K562 (cell line): ENCODE data around the gene PAEP. TPM values are rescaled to one million over a fixed set of nuclear protein-coding genes. Genes with fewer than 3 reads are reported as not detected.
A peak's percentile ranks its signal among the peaks of the same experiment; 100 is the strongest.

Source experiments
- ATAC-seq: fragments of 200-7000 bp; cut with Tn5 transposase; 3 replicates; pipeline ENCODE4 v1.9.1; 2020; ENCODE audit warnings: moderate library complexity
- BruUV-seq: library from RNA; stranded (reverse); fragments of 400-500 nt; replicated peaks from 2 replicates; lab custom pipeline; 2021; lab: Mats Ljungman, UMichigan
- CTCF ChIA-PET: fragments of 300-600 bp; formaldehyde crosslinking; extraction: SDS; loops from one replicate; lab custom pipeline; 2021; ENCODE audit warnings: low intra/inter-chr PET ratio; lab: Yijun Ruan, JAX
- POLR2A ChIA-PET: fragments of 300-600, 350-650 bp; sonication (Branson Sonifier 250); formaldehyde crosslinking; extraction: SDS; loops from one replicate; lab custom pipeline; 2021; ENCODE audit warnings: antibody characterized with exemption, inconsistent platforms; lab: Yijun Ruan, JAX
- DNase-seq, 4 experiments: peaks; one replicate each; pipeline versions ENCODE4 v3.0.0 to v3.0.0-alpha.2; 2011 to 2018; ENCODE audit warnings: low spot score in 3 of 4, mixed read lengths in 3 of 4; ENCODE audit errors: extremely low read depth in 1 of 4
- FAIRE-seq: peaks from 2 replicates; lab custom pipeline; 2011; peaks lifted over from hg19 to GRCh38; lab: Jason Lieb, UNC
- H2AFZ ChIP-seq: 2 replicates; pipeline ENCODE4 v1.6.0; 2011; ENCODE audit warnings: low read depth, low read length, control low read depth, inconsistent platforms
- H3K27ac ChIP-seq: fragments of 200-600 bp; 3 replicates; pipeline ENCODE4 v1.8.0; 2011; ENCODE audit warnings: low read depth, mild to moderate bottlenecking, control low read depth, inconsistent platforms, low read length, moderate library complexity, mixed read lengths; ENCODE audit errors: extremely low read depth
- H3K27me3 ChIP-seq, 2 experiments: fragments of 300-600 bp in 1 of 2; 2 replicates in 1 of 2; 3 replicates in 1 of 2; pipeline versions ENCODE4 v1.6.0 to v1.8.0; 2011; ENCODE audit warnings: inconsistent platforms in 2 of 2, low read length in 2 of 2, mild to moderate bottlenecking in 1 of 2, mixed read lengths in 1 of 2, moderate library complexity in 1 of 2; ENCODE audit not compliant: control insufficient read depth in 2 of 2, insufficient read depth in 2 of 2
- H3K36me3 ChIP-seq: fragments of 300-600 bp; 3 replicates; pipeline ENCODE4 v1.8.0; 2011; ENCODE audit warnings: mild to moderate bottlenecking, low read length, inconsistent platforms; ENCODE audit not compliant: control insufficient read depth, insufficient read depth
- H3K4me1 ChIP-seq, 2 experiments: fragments of 200-600 bp in 1 of 2; replicated peaks in 1 of 2; 2 replicates in 1 of 2; 3 replicates in 1 of 2; pipeline versions ENCODE4 v1.5.1 to v1.8.0; 2011; ENCODE audit warnings: inconsistent platforms in 2 of 2, low read length in 2 of 2, mild to moderate bottlenecking in 1 of 2, mixed read lengths in 1 of 2, moderate library complexity in 1 of 2; ENCODE audit not compliant: control insufficient read depth in 2 of 2, insufficient read depth in 2 of 2
- H3K4me2 ChIP-seq: 2 replicates; pipeline ENCODE4 v1.6.1; 2011; ENCODE audit warnings: low read length, control low read depth, inconsistent platforms, mixed read lengths; ENCODE audit not compliant: insufficient read depth
- H3K4me3 ChIP-seq: fragments of 200-600 bp; sonication (generic), shearing (Covaris generic); 2 replicates; pipeline ENCODE4 v1.5.1; 2016; ENCODE audit warnings: control low read depth, inconsistent platforms
- H3K79me2 ChIP-seq: fragments of 200-600 bp; 3 replicates; pipeline ENCODE4 v1.8.0; 2011; ENCODE audit warnings: low read length, inconsistent platforms; ENCODE audit not compliant: control insufficient read depth, insufficient read depth
- H3K9ac ChIP-seq, 2 experiments: 2 replicates each; pipeline versions ENCODE4 v1.6.0 to v1.6.1; 2011; ENCODE audit warnings: low read depth in 2 of 2, low read length in 2 of 2, control low read depth in 1 of 2, inconsistent platforms in 1 of 2, mild to moderate bottlenecking in 1 of 2, mixed read lengths in 1 of 2; ENCODE audit not compliant: insufficient read depth in 1 of 2
- H3K9me1 ChIP-seq: one replicate; pipeline ENCODE4 v1.6.0; 2011; ENCODE audit warnings: inconsistent platforms, mild to moderate bottlenecking, low read length, moderate library complexity; ENCODE audit not compliant: control insufficient read depth, insufficient read depth
- H3K9me3 ChIP-seq: replicated peaks from 2 replicates; pipeline ENCODE4 v1.5.1; 2011; ENCODE audit warnings: low read depth, low read length, inconsistent platforms; ENCODE audit not compliant: control insufficient read depth, insufficient read depth
- H4K20me1 ChIP-seq: replicated peaks from 2 replicates; pipeline ENCODE4 v1.6.1; 2011; ENCODE audit warnings: low read length, inconsistent platforms, mixed read lengths; ENCODE audit not compliant: control insufficient read depth, insufficient read depth
- CHCHD3 ChIP-seq: fragments of 250-450 bp; sonication (Bioruptor Pico); IDR thresholded peaks from 2 replicates; pipeline ENCODE4 v2.1.2; 2022; ENCODE audit warnings: mild to moderate bottlenecking
- ETS2 ChIP-seq: IDR thresholded peaks from 2 replicates; pipeline ENCODE4 v1.6.1; 2016; ENCODE audit warnings: borderline replicate concordance, missing genetic modification characterization, mild to moderate bottlenecking, moderate library complexity, missing compliant biosample characterization; ENCODE audit not compliant: poor library complexity, severe bottlenecking
- FOXJ3 ChIP-seq: sonication (generic); formaldehyde crosslinking; IDR thresholded peaks from 2 replicates; pipeline ENCODE4 v1.4.0; 2020; ENCODE audit warnings: mild to moderate bottlenecking, missing genetic modification reagents
- KAT8 ChIP-seq: fragments of 450-650 bp; IDR thresholded peaks from 2 replicates; pipeline ENCODE4 v1.6.1; 2016; ENCODE audit warnings: low read depth, mild to moderate bottlenecking
- KLF13 ChIP-seq: fragments of 450-650 bp; IDR thresholded peaks from 2 replicates; pipeline ENCODE4 v1.6.1; 2016; ENCODE audit warnings: missing genetic modification characterization, low read depth, mild to moderate bottlenecking, missing compliant biosample characterization, moderate library complexity, borderline replicate concordance
- NR4A1 ChIP-seq, 2 experiments: fragments of 250-450 bp in 1 of 2; fragments of 450-650 bp in 1 of 2; sonication (Bioruptor Pico) in 1 of 2; IDR thresholded peaks; 2 replicates each; pipeline versions ENCODE4 v1.4.0 to v1.6.1; 2016 to 2020; ENCODE audit warnings: mild to moderate bottlenecking in 2 of 2, missing compliant biosample characterization in 1 of 2, missing genetic modification characterization in 1 of 2, moderate library complexity in 1 of 2
- POLR2G ChIP-seq: fragments of 200-400 bp; formaldehyde crosslinking; IDR thresholded peaks from 2 replicates; pipeline ENCODE4 v1.6.1; 2017; ENCODE audit warnings: low read depth, mild to moderate bottlenecking, antibody characterized with exemption, low read length, moderate library complexity
- RHOXF2B ChIP-seq: fragments of 250-450 bp; sonication (Bioruptor Pico); conservative IDR thresholded peaks from 2 replicates; pipeline ENCODE4 v1.5.1; 2021
- SMARCE1 ChIP-seq: fragments of 450-650 bp; IDR thresholded peaks from 2 replicates; pipeline ENCODE4 v1.7.1; 2016; ENCODE audit warnings: mild to moderate bottlenecking
- TGIF2 ChIP-seq: sonication (generic); formaldehyde crosslinking; IDR thresholded peaks from 2 replicates; pipeline ENCODE4 v1.8.1; 2022; ENCODE audit warnings: mild to moderate bottlenecking, missing genetic modification reagents, moderate library complexity
- ZKSCAN3 ChIP-seq: fragments of 250-450 bp; sonication (Bioruptor Pico); IDR thresholded peaks from 2 replicates; pipeline ENCODE4 v1.4.0; 2020
- ZNF354B ChIP-seq: fragments of 250-450 bp; sonication (Bioruptor Pico); IDR thresholded peaks from 2 replicates; pipeline ENCODE4 v1.4.0; 2020
- ZNF398 ChIP-seq: fragments of 250-450 bp; sonication (Bioruptor Pico); IDR thresholded peaks from 2 replicates; pipeline ENCODE4 v1.8.0; 2021; ENCODE audit warnings: moderate library complexity, mild to moderate bottlenecking, inconsistent platforms
- ZNF584 ChIP-seq: fragments of 200-800 bp; sonication (Bioruptor generic); IDR thresholded peaks from 2 replicates; pipeline ENCODE4 v1.6.1; 2016; ENCODE audit warnings: low read depth, mild to moderate bottlenecking, missing genetic modification characterization, missing compliant biosample characterization
- WGBS: fragments of 100-300 bp; shearing (Covaris generic); methylation state at CpG from one replicate; pipeline ENCODE4 v1.1.6; 2016; ENCODE audit warnings: low coverage, mixed read lengths; ENCODE audit not compliant: insufficient coverage; ENCODE audit errors: missing lambda C conversion rate; 5-methylcytosine and 5-hydroxymethylcytosine counted together
- in situ Hi-C: fragments of 300-500 bp; cut with MboI; formaldehyde crosslinking; loops from 4 replicates; pipeline ENCODE4 v1.15.0; 2018; ENCODE audit warnings: inconsistent platforms, mixed read lengths
- intact Hi-C: fragments of 100-400 bp; cut with micrococcal nuclease; formaldehyde crosslinking; loops from 2 replicates; pipeline ENCODE4 v1.14.2; 2022
- polyA plus RNA-seq, 8 experiments: library from polyadenylated mRNA; depleted of rRNA in 4 of 8; stranded (reverse) in 5 of 8; unstranded in 3 of 8; fragments of >200 nt; fragmentation: Nextera tagmentation in 2 of 8; fragmentation: Illumina TruSeq in 1 of 8; extraction: Ambion mirVana in 2 of 8; extraction: Trizol in 1 of 8; gene quantifications; 2 replicates each; pipeline versions ENCODE4 v1.2.1 to v1.2.3, GENCODE V29; 2011 to 2014; ENCODE audit warnings: inconsistent platforms in 1 of 8, missing spikeins in 1 of 8
- total RNA-seq, 7 experiments: library from RNA; depleted of rRNA in 6 of 7; stranded (reverse); fragments of >200 nt in 6 of 7; fragmentation: Illumina TruSeq in 2 of 7; extraction: Trizol in 2 of 7; gene quantifications; 2 replicates each; pipeline versions ENCODE4 v1.2.1 to v1.2.3, GENCODE V29; 2011 to 2021; ENCODE audit warnings: low replicate concordance in 1 of 7

PAEP gene
- total and polyA plus RNA-seq, 9 of the 15 experiments (the other 6 are each of a cell fraction or from before 2014, with no cell fraction given) = 0.22 to 4.5 (median 0.58) TPM

- no peaks in the 10 kb centered on the region for H3K36me3 ChIP-seq
- H3K4me2 ChIP-seq = no peak overlapping the region
- H3K9me1 ChIP-seq = no peaks in the 10 kb centered on the region
- intact Hi-C loops (loop anchor here (10.0 kb wide), 1 partner anchor 79 kb away; no protein-coding TSS in a partner anchor), in situ Hi-C loops (no loop called here)
- no TSS peak for BruUV-seq
- no peak overlapping the region for H2AFZ ChIP-seq
- WGBS = 6% methylated on average over 14 of the region's 14 CpGs
- no peak for FAIRE-seq
- POLR2A ChIA-PET = no interaction called here
- ATAC-seq = no peak
- no peaks in the 10 kb centered on the region for H3K79me2 ChIP-seq
- TF ChIP-seq ETS2 (tag) = no peak
- no peak for TF ChIP-seq NR4A1 (CRISPR knock-in tag; IDR thresholded peaks at IDR 0.05)
- TF ChIP-seq NR4A1 (tag; IDR thresholded peaks at IDR 0.05) = no peak
- no peak for TF ChIP-seq POLR2G
- no peaks in the 10 kb centered on the region for H3K9me3 ChIP-seq
- H3K27me3 ChIP-seq = peaks cover 7 to 47% of the 10 kb centered on the region in 2 experiments; a peak in 3 of 5 replicates
- H3K4me3 ChIP-seq = no peak overlapping the region
- CTCF ChIA-PET = interaction anchor here (1.4 kb wide), 1 partner anchor 518 kb away, joined by 3 read pairs; no protein-coding TSS in a partner anchor
- H3K27ac ChIP-seq = no peak overlapping the region
- peaks cover 13% of the 10 kb centered on the region; the same call in 1 of the 2 replicates for H4K20me1 ChIP-seq
- H3K4me1 ChIP-seq = peaks cover 0 to 17% of the 10 kb centered on the region in 2 experiments; a peak in 3 of 5 replicates
- DNase-seq = no peak
- peak overlapping the region in 1 of 2 experiments; percentile 7; a peak in 1 of 4 replicates for H3K9ac ChIP-seq
Measured at GRCh38 chr9:135605238-135605781, 43.8 kb downstream of the PAEP start.

GRCh38 chr9:135606885-135607259 lies 45.3 kb downstream of the PAEP start:
- in situ Hi-C loops (no loop called here), intact Hi-C loops (loop anchor here (10.0 kb wide), 1 partner anchor 78 kb away; no protein-coding TSS in a partner anchor)
- DNase-seq (no peak), ATAC-seq (no peak), FAIRE-seq (no peak)
- Histone ChIP-seq H3K36me3 (no peaks in the 10 kb centered on the region), H3K4me3 (no peak overlapping the region), H2AFZ (no peak overlapping the region), H3K4me2 (no peak overlapping the region), H3K79me2 (no peaks in the 10 kb centered on the region), H3K9ac (no peak overlapping the region), H3K27me3 (peaks cover 5 to 47% of the 10 kb centered on the region in 2 experiments; a peak in 3 of 5 replicates), H3K4me1 (peaks cover 0 to 17% of the 10 kb centered on the region in 2 experiments; a peak in 2 of 5 replicates), H3K27ac (no peak overlapping the region), H3K9me3 (no peaks in the 10 kb centered on the region), H4K20me1 (peaks cover 13% of the 10 kb centered on the region; the same call in 1 of the 2 replicates), H3K9me1 (no peaks in the 10 kb centered on the region)
- 34% methylated on average over 11 of the region's 11 CpGs for WGBS
- ChIA-PET POLR2A (interaction anchor here (0.6 to 1.1 kb wide), 3 partner anchors 9 to 254 kb away, joined by 3 read pairs; no protein-coding TSS in a partner anchor), CTCF (no interaction called here)
- BruUV-seq = no TSS peak
- TF ChIP-seq FOXJ3 = no peak
- no peak for TF ChIP-seq ZNF398 (CRISPR knock-in tag)
- TF ChIP-seq CHCHD3 = no peak
- TF ChIP-seq KAT8 = no peak
- TF ChIP-seq TGIF2 (CRISPR knock-in tag) = no peak
- TF ChIP-seq ZNF584 (CRISPR knock-in tag) = no peak
- TF ChIP-seq ZKSCAN3 (CRISPR knock-in tag) = no peak
- TF ChIP-seq SMARCE1 = no peak
- TF ChIP-seq KLF13 (tag) = no peak
- no peak for TF ChIP-seq RHOXF2B (CRISPR knock-in tag)
- no peak for TF ChIP-seq ZNF354B
